Fibroblast of skin of left quadriceps (primary cell): ENCODE measurements around the gene WNT11.

Source experiments
- DNase-seq, 2 experiments: peaks; one replicate each; pipeline ENCODE4 v3.0.0-alpha.2; 2013; ENCODE audit warnings: low read depth in 2 of 2

Gene WNT11

DNA sequence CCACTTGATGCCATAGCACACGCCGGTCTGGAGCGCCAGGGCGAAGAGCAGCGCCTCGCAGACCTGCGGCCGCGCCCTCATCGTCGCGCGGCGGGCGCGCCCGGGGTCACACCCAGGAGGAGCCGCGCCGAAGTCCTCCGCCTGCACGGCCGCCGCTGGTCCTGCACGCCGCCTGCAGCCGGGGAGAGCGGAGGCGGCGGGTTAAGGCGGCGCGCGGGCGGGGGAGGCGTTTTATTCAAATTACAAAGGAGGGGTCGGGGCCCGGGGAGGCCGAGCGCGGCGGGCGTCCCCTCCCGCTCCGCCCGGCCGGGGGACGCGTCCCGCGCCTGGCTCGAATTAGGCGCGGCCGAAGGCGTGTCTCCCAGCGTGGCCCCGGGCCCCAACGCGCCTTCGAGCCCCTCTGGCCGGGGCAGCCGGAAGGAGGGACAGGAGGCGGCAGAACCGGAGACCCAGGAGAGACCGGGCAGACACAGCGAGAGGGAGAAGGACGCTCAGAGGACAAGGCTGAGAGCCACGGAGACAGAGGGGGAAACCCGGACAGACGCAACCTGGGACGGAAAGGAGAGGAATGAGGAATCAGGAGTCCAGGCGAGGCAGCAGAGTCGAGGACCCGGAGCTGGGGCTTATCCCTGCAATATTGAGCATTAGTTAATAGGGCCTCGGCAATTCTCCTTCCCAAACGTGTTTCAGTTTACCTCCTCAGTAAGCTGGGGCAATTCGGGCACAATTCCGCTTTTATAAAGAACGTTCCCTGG is at the start of gene WNT11:
Gene WNT11, minus strand, starts transcription at position 176 of the 755 bp plus-strand sequence. Its CDS starts 95 bp downstream, at position 81.
- no peak for DNase-seq

DNA sequence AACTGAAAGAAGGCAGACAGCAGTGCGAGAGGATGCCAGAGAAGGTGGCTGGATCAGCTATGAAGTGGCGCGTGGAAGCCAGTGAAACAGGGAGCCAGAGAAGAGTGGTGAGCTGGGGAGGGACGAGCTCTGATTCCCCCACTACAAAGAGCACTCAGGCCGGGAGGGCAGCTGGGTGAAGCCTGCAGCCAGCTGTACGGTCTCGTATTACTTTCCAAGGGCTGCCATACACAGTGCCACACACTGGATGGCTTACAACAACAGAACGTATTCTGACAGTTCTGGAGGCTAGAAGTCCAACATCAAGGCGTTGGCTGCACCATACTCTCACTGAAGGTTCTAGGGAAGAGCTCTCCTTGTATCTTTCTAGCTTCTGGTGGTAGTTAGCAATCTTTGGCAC is 47.1 kb upstream of the WNT11 start:
- DNase-seq, result no peak

DNA sequence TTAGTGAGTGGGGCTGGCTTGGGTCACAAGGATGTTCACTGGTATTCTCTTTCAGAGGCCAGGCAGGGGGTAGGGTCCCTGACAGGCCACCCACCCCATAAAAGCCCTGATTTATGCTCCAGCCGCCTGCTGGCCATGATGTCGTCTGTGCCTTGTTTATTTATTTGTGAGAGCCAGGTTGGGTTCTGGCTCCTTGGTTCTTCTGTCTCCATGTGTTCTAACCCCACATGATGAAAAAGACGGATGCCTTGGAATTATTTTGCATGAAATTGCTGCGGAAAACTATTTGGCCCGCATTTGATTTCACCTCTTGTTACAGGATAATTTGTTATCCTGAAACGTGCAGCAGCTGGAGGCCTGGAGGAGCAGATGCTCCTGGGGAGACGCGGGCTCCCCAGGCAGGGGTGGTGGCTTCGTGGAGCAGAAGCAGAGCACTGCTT is 46.3 kb upstream of the WNT11 start:
- no peak for DNase-seq

DNA sequence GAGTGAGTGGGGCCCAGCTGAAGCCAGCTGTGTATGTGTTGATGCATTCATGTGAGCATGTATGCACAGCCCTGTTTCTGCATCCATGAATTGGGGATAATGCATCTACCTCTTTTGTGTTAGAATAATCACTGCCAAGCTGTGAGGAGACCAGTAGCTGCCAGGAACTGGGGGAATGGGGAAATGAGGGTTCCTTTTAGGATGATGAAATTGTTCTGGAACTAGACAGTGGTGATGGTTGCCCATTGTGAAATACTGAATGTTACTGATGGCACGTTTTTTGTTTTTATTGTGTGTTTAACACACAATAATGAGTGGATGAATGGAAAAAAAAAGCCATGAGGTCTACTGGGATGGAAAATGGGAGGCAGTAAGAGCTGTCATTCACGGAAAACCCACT is 45.3 kb upstream of the WNT11 start:
- DNase-seq, result no peak

DNA sequence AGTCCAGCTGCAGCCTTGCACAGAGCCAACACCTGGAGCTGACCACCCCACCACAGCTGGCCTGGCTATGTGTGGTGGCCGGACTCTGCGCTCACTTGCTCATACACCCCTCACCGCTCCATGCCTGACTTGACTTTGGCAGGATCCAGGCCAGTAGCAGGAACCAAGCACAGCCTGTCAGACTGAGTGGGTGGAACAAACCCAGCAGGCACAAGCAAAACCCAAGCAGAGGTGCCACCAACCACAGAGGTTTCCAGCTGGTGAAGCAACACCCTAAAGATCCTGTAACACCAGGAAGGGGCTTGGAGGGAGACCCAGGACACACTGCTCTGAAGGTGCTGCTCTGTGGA is 44.9 kb upstream of the WNT11 start:
- DNase-seq, result no peak

- DNase-seq, result no peak
Observed at GRCh38 chr11:76250520-76251225, 44.4 kb upstream of the WNT11 start.

GRCh38 chr11:76249195-76249741 is 43.0 kb upstream of the WNT11 start:
- no peak for DNase-seq

DNA sequence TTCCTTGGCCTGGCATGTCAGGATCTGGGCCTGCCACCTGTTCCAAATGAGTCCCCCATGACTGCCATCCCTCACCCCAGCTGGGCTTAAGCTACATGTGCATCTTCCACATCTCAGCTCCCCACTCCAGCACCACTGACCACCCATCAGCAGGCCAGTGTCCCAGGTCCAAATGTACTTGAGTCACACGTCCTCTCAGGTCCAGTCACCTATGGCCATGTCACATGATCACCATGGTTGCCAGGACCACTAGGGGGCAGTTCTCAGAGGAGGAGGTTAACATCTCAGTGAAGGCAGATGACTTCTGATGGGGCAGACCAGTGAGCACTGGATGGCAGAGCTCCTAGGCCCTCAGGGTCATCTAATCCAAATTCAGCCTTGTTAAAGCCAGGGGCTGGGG is 41.9 kb upstream of the WNT11 start:
- no peak for DNase-seq

- DNase-seq, result no peak
Observed at GRCh38 chr11:76247091-76247490, 40.8 kb upstream of the WNT11 start.

- DNase-seq, result no peak
Observed at GRCh38 chr11:76246271-76246933, 40.1 kb upstream of the WNT11 start.

- no peak for DNase-seq
Observed at GRCh38 chr11:76245720-76246119, 39.4 kb upstream of the WNT11 start.

DNA sequence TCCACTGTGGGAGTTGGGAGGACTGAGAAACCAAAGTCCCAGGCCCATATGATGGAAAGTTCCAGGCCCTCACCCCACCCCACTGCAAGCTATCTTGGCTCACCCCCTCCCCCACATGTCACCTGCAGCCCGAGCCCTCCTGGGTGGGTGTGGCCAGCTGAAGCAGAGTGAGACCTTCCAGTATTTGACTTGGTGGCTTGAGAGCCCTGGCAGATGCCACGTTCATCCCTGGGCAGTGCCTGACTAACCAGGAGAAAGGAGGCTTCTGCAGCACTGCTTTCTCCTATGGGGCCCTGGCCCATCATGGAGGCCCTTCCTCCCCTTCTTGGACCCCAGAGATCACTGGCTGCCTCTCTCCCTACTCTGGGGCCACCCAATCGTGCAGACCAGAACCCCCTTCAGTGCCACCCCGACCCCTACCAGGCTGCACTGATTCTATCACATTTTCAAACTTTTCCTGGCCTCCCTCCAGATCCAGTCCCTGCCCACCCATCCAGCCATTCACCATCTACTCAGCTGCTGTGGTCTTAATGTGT is 38.1 kb upstream of the WNT11 start:
- DNase-seq, result no peak

DNA sequence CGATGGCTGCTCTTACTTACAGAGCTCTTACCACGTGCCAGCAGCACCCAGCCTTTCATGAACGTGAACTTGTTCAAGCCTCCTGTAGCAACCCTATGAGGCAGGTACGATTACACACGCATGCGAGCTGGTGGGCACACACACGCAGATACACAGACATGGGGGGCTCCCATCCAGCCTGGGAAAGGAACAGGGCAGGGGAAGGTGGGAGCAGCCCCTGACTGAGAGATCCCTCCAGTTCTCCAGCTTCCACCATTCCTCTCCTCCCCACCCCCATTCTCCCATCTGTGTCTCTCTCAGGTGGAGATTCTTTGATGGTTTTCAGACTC is 37.6 kb upstream of the WNT11 start:
- no peak for DNase-seq

GRCh38 chr11:76243193-76243956 is 37.1 kb upstream of the WNT11 start:
- no peak for DNase-seq

- no peak for DNase-seq
Observed at GRCh38 chr11:76242004-76242779, 35.9 kb upstream of the WNT11 start.

- no peak for DNase-seq
Observed at GRCh38 chr11:76241243-76242000, 35.1 kb upstream of the WNT11 start.

GRCh38 chr11:76240666-76241065 is 34.4 kb upstream of the WNT11 start:
- no peak for DNase-seq

DNA sequence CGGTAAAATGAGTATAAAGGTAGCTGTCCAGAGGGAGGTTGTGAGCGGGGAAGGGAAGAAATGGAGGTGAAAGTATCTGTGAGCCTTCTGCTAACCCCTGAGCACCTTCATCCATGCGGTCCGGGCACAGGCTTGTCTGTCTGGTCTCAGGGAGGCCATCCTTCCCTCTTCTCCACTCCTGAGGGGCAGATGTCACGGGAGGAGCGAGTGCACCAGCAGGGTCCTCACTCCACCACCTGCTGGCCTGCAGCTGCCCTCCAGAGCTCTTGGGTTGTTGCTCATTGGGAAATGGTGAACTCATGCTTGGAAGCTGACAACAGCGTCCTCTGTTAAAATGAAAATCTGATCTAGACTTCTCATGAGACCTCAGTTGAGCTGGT is 33.8 kb upstream of the WNT11 start:
- DNase-seq, result no peak

GRCh38 chr11:76239483-76240160 is 33.3 kb upstream of the WNT11 start:
- no peak for DNase-seq

DNA sequence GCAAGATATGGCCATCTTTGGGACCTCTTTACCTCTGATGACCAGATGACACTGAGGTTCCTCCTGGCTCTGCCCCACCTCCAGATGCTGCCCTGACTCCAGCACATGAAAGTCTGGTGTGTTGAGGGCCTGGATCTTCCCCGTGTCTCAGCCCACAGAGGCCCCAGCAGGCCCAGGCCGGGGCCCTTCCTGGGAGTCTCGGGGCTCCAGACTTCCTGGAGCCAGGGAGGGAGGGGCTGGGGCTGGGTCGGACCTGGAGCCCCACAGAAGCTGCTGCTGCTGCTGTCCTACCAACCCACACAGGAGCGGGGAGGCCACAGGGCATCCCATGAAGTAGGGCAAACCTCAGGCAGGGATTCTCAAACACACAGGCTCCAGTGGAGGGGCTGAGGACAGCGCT is 32.2 kb upstream of the WNT11 start:
- DNase-seq, result no peak
